K562 (cell line): ENCODE data around the gene GALM. TPM values are rescaled to one million over a fixed set of nuclear protein-coding genes. Genes with fewer than 3 reads are reported as not detected.
A peak's percentile ranks its signal among the peaks of the same experiment; 100 is the strongest.

ENCODE experiments used
- ATAC-seq: fragments of 200-7000 bp; cut with Tn5 transposase; 3 replicates; pipeline ENCODE4 v1.9.1; 2020; ENCODE audit warnings: moderate library complexity
- BruUV-seq: library from RNA; stranded (reverse); fragments of 400-500 nt; replicated peaks from 2 replicates; lab custom pipeline; 2021; lab: Mats Ljungman, UMichigan
- CTCF ChIA-PET: fragments of 300-600 bp; formaldehyde crosslinking; extraction: SDS; loops from one replicate; lab custom pipeline; 2021; ENCODE audit warnings: low intra/inter-chr PET ratio; lab: Yijun Ruan, JAX
- POLR2A ChIA-PET: fragments of 300-600, 350-650 bp; sonication (Branson Sonifier 250); formaldehyde crosslinking; extraction: SDS; loops from one replicate; lab custom pipeline; 2021; ENCODE audit warnings: antibody characterized with exemption, inconsistent platforms; lab: Yijun Ruan, JAX
- DNase-seq, 4 experiments: peaks; one replicate each; pipeline versions ENCODE4 v3.0.0 to v3.0.0-alpha.2; 2011 to 2018; ENCODE audit warnings: low spot score in 3 of 4, mixed read lengths in 3 of 4; ENCODE audit errors: extremely low read depth in 1 of 4
- FAIRE-seq: peaks from 2 replicates; lab custom pipeline; 2011; peaks lifted over from hg19 to GRCh38; lab: Jason Lieb, UNC
- H2AFZ ChIP-seq: 2 replicates; pipeline ENCODE4 v1.6.0; 2011; ENCODE audit warnings: low read depth, low read length, control low read depth, inconsistent platforms
- H3K27ac ChIP-seq: fragments of 200-600 bp; 3 replicates; pipeline ENCODE4 v1.8.0; 2011; ENCODE audit warnings: low read depth, mild to moderate bottlenecking, control low read depth, inconsistent platforms, low read length, moderate library complexity, mixed read lengths; ENCODE audit errors: extremely low read depth
- H3K27me3 ChIP-seq, 2 experiments: fragments of 300-600 bp in 1 of 2; 2 replicates in 1 of 2; 3 replicates in 1 of 2; pipeline versions ENCODE4 v1.6.0 to v1.8.0; 2011; ENCODE audit warnings: inconsistent platforms in 2 of 2, low read length in 2 of 2, mild to moderate bottlenecking in 1 of 2, mixed read lengths in 1 of 2, moderate library complexity in 1 of 2; ENCODE audit not compliant: control insufficient read depth in 2 of 2, insufficient read depth in 2 of 2
- H3K36me3 ChIP-seq: fragments of 300-600 bp; 3 replicates; pipeline ENCODE4 v1.8.0; 2011; ENCODE audit warnings: mild to moderate bottlenecking, low read length, inconsistent platforms; ENCODE audit not compliant: control insufficient read depth, insufficient read depth
- H3K4me1 ChIP-seq, 2 experiments: fragments of 200-600 bp in 1 of 2; replicated peaks in 1 of 2; 2 replicates in 1 of 2; 3 replicates in 1 of 2; pipeline versions ENCODE4 v1.5.1 to v1.8.0; 2011; ENCODE audit warnings: inconsistent platforms in 2 of 2, low read length in 2 of 2, mild to moderate bottlenecking in 1 of 2, mixed read lengths in 1 of 2, moderate library complexity in 1 of 2; ENCODE audit not compliant: control insufficient read depth in 2 of 2, insufficient read depth in 2 of 2
- H3K4me2 ChIP-seq: 2 replicates; pipeline ENCODE4 v1.6.1; 2011; ENCODE audit warnings: low read length, control low read depth, inconsistent platforms, mixed read lengths; ENCODE audit not compliant: insufficient read depth
- H3K4me3 ChIP-seq: fragments of 200-600 bp; sonication (generic), shearing (Covaris generic); 2 replicates; pipeline ENCODE4 v1.5.1; 2016; ENCODE audit warnings: control low read depth, inconsistent platforms
- H3K79me2 ChIP-seq: fragments of 200-600 bp; 3 replicates; pipeline ENCODE4 v1.8.0; 2011; ENCODE audit warnings: low read length, inconsistent platforms; ENCODE audit not compliant: control insufficient read depth, insufficient read depth
- H3K9ac ChIP-seq, 2 experiments: 2 replicates each; pipeline versions ENCODE4 v1.6.0 to v1.6.1; 2011; ENCODE audit warnings: low read depth in 2 of 2, low read length in 2 of 2, control low read depth in 1 of 2, inconsistent platforms in 1 of 2, mild to moderate bottlenecking in 1 of 2, mixed read lengths in 1 of 2; ENCODE audit not compliant: insufficient read depth in 1 of 2
- H3K9me1 ChIP-seq: one replicate; pipeline ENCODE4 v1.6.0; 2011; ENCODE audit warnings: inconsistent platforms, mild to moderate bottlenecking, low read length, moderate library complexity; ENCODE audit not compliant: control insufficient read depth, insufficient read depth
- H3K9me3 ChIP-seq: replicated peaks from 2 replicates; pipeline ENCODE4 v1.5.1; 2011; ENCODE audit warnings: low read depth, low read length, inconsistent platforms; ENCODE audit not compliant: control insufficient read depth, insufficient read depth
- H4K20me1 ChIP-seq: replicated peaks from 2 replicates; pipeline ENCODE4 v1.6.1; 2011; ENCODE audit warnings: low read length, inconsistent platforms, mixed read lengths; ENCODE audit not compliant: control insufficient read depth, insufficient read depth
- HMBOX1 ChIP-seq: sonication (generic); IDR thresholded peaks from 2 replicates; pipeline ENCODE4 v1.6.1; 2016
- SNAPC5 ChIP-seq: fragments of 250-450 bp; sonication (Bioruptor Pico); IDR thresholded peaks from 2 replicates; pipeline ENCODE4 v1.8.0; 2021; ENCODE audit warnings: moderate library complexity, mild to moderate bottlenecking, inconsistent platforms
- ZNF609 ChIP-seq: sonication (generic); formaldehyde crosslinking; IDR thresholded peaks from 2 replicates; pipeline ENCODE4 v1.8.1; 2023; ENCODE audit warnings: missing genetic modification reagents, mild to moderate bottlenecking, borderline replicate concordance
- WGBS: fragments of 100-300 bp; shearing (Covaris generic); methylation state at CpG from one replicate; pipeline ENCODE4 v1.1.6; 2016; ENCODE audit warnings: low coverage, mixed read lengths; ENCODE audit not compliant: insufficient coverage; ENCODE audit errors: missing lambda C conversion rate; 5-methylcytosine and 5-hydroxymethylcytosine counted together
- in situ Hi-C: fragments of 300-500 bp; cut with MboI; formaldehyde crosslinking; loops from 4 replicates; pipeline ENCODE4 v1.15.0; 2018; ENCODE audit warnings: inconsistent platforms, mixed read lengths
- intact Hi-C: fragments of 100-400 bp; cut with micrococcal nuclease; formaldehyde crosslinking; loops from 2 replicates; pipeline ENCODE4 v1.14.2; 2022
- polyA plus RNA-seq, 8 experiments: library from polyadenylated mRNA; depleted of rRNA in 4 of 8; stranded (reverse) in 5 of 8; unstranded in 3 of 8; fragments of >200 nt; fragmentation: Nextera tagmentation in 2 of 8; fragmentation: Illumina TruSeq in 1 of 8; extraction: Ambion mirVana in 2 of 8; extraction: Trizol in 1 of 8; gene quantifications; 2 replicates each; pipeline versions ENCODE4 v1.2.1 to v1.2.3, GENCODE V29; 2011 to 2014; ENCODE audit warnings: inconsistent platforms in 1 of 8, missing spikeins in 1 of 8
- total RNA-seq, 7 experiments: library from RNA; depleted of rRNA in 6 of 7; stranded (reverse); fragments of >200 nt in 6 of 7; fragmentation: Illumina TruSeq in 2 of 7; extraction: Trizol in 2 of 7; gene quantifications; 2 replicates each; pipeline versions ENCODE4 v1.2.1 to v1.2.3, GENCODE V29; 2011 to 2021; ENCODE audit warnings: low replicate concordance in 1 of 7

GALM gene
- total and polyA plus RNA-seq, 9 of the 15 experiments (the other 6 are each of a cell fraction or from before 2014, with no cell fraction given), result 22.1 to 51.7 (median 27.9) TPM

GRCh38 chr2:38700113-38700785 is 34.3 kb downstream of the GALM start:
- H3K4me3 ChIP-seq, result no peak overlapping the region
- no peaks in the 10 kb centered on the region for H3K27me3 ChIP-seq
- H3K9me1 ChIP-seq, result no peaks in the 10 kb centered on the region
- H3K9me3 ChIP-seq, result no peaks in the 10 kb centered on the region
- ATAC-seq (peak; percentile 38), FAIRE-seq (peak; percentile 61), DNase-seq (no peak)
- intact Hi-C loops, result no loop called here
- H3K79me2 ChIP-seq, result no peaks in the 10 kb centered on the region; the same call in 2 of the 3 replicates
- 39% methylated on average over 9 of the region's 9 CpGs for WGBS
- no peak overlapping the region for H3K9ac ChIP-seq
- peaks cover 0 to 9% of the 10 kb centered on the region in 2 experiments; a peak in 2 of 5 replicates for H3K4me1 ChIP-seq
- no peak overlapping the region for H3K4me2 ChIP-seq
- BruUV-seq, result no TSS peak
- H3K27ac ChIP-seq, result no peak overlapping the region
- no peaks in the 10 kb centered on the region for H4K20me1 ChIP-seq
- in situ Hi-C loops, result no loop called here
- ChIA-PET CTCF (no interaction called here), POLR2A (interaction anchor here (0.7 to 1.1 kb wide), 3 partner anchors 34 to 100 kb away, joined by 3 read pairs; partner anchors contain the start of gene GALM)
- TF ChIP-seq ZNF609 (CRISPR knock-in tag), result no peak
- TF ChIP-seq HMBOX1, result 0 out of 2 replicates have a peak, but pooled peaks have one; percentile 26
- TF ChIP-seq SNAPC5 (CRISPR knock-in tag), result no peak
- H2AFZ ChIP-seq, result peak overlapping the region; percentile 55
- H3K36me3 ChIP-seq, result no peaks in the 10 kb centered on the region
